PFSK-1 (cell line): ENCODE measurements around the gene SPC25.

Experiments
- FOXP2 ChIP-seq: optimal IDR thresholded peaks from 2 replicates; pipeline ENCODE3; 2011; ENCODE audit warnings: borderline replicate concordance, control low read depth, inconsistent platforms; ENCODE audit not compliant: insufficient read depth; ENCODE audit errors: extremely low read length, extremely low read depth
- POLR2AphosphoS5 ChIP-seq: IDR thresholded peaks from 2 replicates; pipeline ENCODE4 v1.6.1; 2012; ENCODE audit warnings: low read depth, mild to moderate bottlenecking, control low read depth, low read length, moderate library complexity
- REST ChIP-seq, 2 experiments: IDR thresholded peaks; 2 replicates each; pipeline versions ENCODE4 v1.6.1 to v1.8.0; 2011 to 2012; ENCODE audit warnings: low read depth in 2 of 2, low read length in 2 of 2, control low read depth in 1 of 2, inconsistent platforms in 1 of 2, mild to moderate bottlenecking in 1 of 2, moderate library complexity in 1 of 2; ENCODE audit not compliant: insufficient read depth in 1 of 2
- SIN3A ChIP-seq: IDR thresholded peaks from 2 replicates; pipeline ENCODE4 v1.6.1; 2012; ENCODE audit warnings: mild to moderate bottlenecking, low read length, moderate library complexity, borderline replicate concordance; ENCODE audit not compliant: insufficient read depth
- TAF1 ChIP-seq: IDR thresholded peaks from 2 replicates; pipeline ENCODE4 v1.6.1; 2012; ENCODE audit warnings: low read length, control low read depth, borderline replicate concordance; ENCODE audit not compliant: insufficient read depth

- TF ChIP-seq POLR2AphosphoS5 (no peak), REST (IDR thresholded peaks at IDR 0.05; ENCODE audit: insufficient read depth in 1 of 2, low read depth in 2 of 2, low read length in 2 of 2) (no peak), TAF1 (no peak), SIN3A (no peak), FOXP2 (no peak)
Observed at GRCh38 chr2:168920504-168921157, 30.4 kb upstream of the SPC25 start.
